ENCODE results near the gene DCAF15. TPM values are rescaled to one million over a fixed set of nuclear protein-coding genes. Genes with fewer than 3 reads are reported as not detected.
"Not testable (repeated sequence)": the region's sequence is repeated elsewhere in the genome, so short reads cannot be mapped to it uniquely, and the experiment has no call there.

Gene DCAF15
- total and polyA plus RNA-seq, 7 donors: 9.2 to 25.3 (median 16.6) TPM

- H3K27me3 ChIP-seq (ENCODE audit: insufficient read depth in 3 of 3, low read length in 2 of 3): no peaks in the 10 kb centered on the region
- H3K36me3 ChIP-seq (ENCODE audit: insufficient read depth in 1 of 2, low read depth in 1 of 2): peaks cover 0 to 78% of the 10 kb centered on the region in 2 donors
- intact Hi-C loops (cut with DNase I): no loop called here
- ATAC-seq (no peak), DNase-seq (no peak)
- H3K4me1 ChIP-seq: no peaks in the 10 kb centered on the region
- no peaks in the 10 kb centered on the region for H3K9me3 ChIP-seq
- no peak overlapping the region for H3K27ac ChIP-seq
- whole genome bisulfite sequencing, 3 donors: 90 to 93% (median 91%) methylated on average over 18 of the region's 18 CpGs
- no peak overlapping the region for H3K4me3 ChIP-seq
- no peak for TF ChIP-seq CTCF (IDR thresholded peaks at IDR 0.05)
Observed at GRCh38 chr19:13968999-13969398, 16.7 kb downstream of the DCAF15 start.

GRCh38 chr19:13969897-13970296 lies 17.6 kb downstream of the DCAF15 start:
- Histone ChIP-seq H3K4me3 (no peak overlapping the region), H3K27ac (no peak overlapping the region), H3K27me3 (ENCODE audit: insufficient read depth in 3 of 3, low read length in 2 of 3) (no peaks in the 10 kb centered on the region), H3K9me3 (no peaks in the 10 kb centered on the region), H3K4me1 (no peaks in the 10 kb centered on the region), H3K36me3 (ENCODE audit: insufficient read depth in 1 of 2, low read depth in 1 of 2) (peaks cover 0 to 70% of the 10 kb centered on the region in 2 donors)
- ATAC-seq (peak in 1 of 4 donors; percentile 21), DNase-seq (no peak)
- 90 to 92% (median 90%) methylated on average over 17 to 18 of the region's 18 CpGs for WGBS, 3 donors
- TF ChIP-seq CTCF (IDR thresholded peaks at IDR 0.05): no peak
- intact Hi-C loops (cut with DNase I): no loop called here

- H3K9me3 ChIP-seq; intact Hi-C loops (cut with DNase I); H3K4me3 ChIP-seq; ATAC-seq; H3K27me3 ChIP-seq (ENCODE audit: insufficient read depth in 3 of 3, low read length in 2 of 3); H3K27ac ChIP-seq; DNase-seq: not testable (repeated sequence)
- Histone ChIP-seq H3K36me3 (ENCODE audit: insufficient read depth in 1 of 2, low read depth in 1 of 2) (peaks cover 0 to 50% of the 10 kb centered on the region in 2 donors), H3K4me1 (peaks cover 16% of the 10 kb centered on the region)
- 88 to 90% (median 89%) methylated on average over 15 of the region's 15 CpGs for WGBS, 3 donors
Observed at GRCh38 chr19:13971868-13972267, 19.6 kb downstream of the DCAF15 start.

GRCh38 chr19:13972368-13973155 lies 20.3 kb downstream of the DCAF15 start:
- Histone ChIP-seq H3K27ac (no peak overlapping the region), H3K27me3 (ENCODE audit: insufficient read depth in 3 of 3, low read length in 2 of 3) (no peaks in the 10 kb centered on the region), H3K36me3 (ENCODE audit: insufficient read depth in 1 of 2, low read depth in 1 of 2) (peaks cover 0 to 44% of the 10 kb centered on the region in 2 donors), H3K9me3 (no peaks in the 10 kb centered on the region), H3K4me3 (no peak overlapping the region), H3K4me1 (peaks cover 16% of the 10 kb centered on the region)
- WGBS, 3 donors: 77 to 87% (median 84%) methylated on average over 30 to 37 of the region's 37 CpGs
- no peak for TF ChIP-seq CTCF (IDR thresholded peaks at IDR 0.05)
- DNase-seq (no peak), ATAC-seq (peak in 1 of 4 donors; percentile 45)
- intact Hi-C loops (cut with DNase I): no loop called here

GRCh38 chr19:13973479-13973878 lies 21.2 kb downstream of the DCAF15 start:
- WGBS, 3 donors: 87 to 99% (median 99%) methylated on average over 3 of the region's 3 CpGs
- H3K4me3 ChIP-seq; H3K27me3 ChIP-seq (ENCODE audit: insufficient read depth in 3 of 3, low read length in 2 of 3); intact Hi-C loops (cut with DNase I); DNase-seq; H3K9me3 ChIP-seq; ATAC-seq; H3K27ac ChIP-seq: not testable (repeated sequence)
- peaks cover 0 to 34% of the 10 kb centered on the region in 2 donors for H3K36me3 ChIP-seq (ENCODE audit: insufficient read depth in 1 of 2, low read depth in 1 of 2)
- H3K4me1 ChIP-seq: peaks cover 16% of the 10 kb centered on the region

All from psoas muscle (tissue), 8 donors.